Measurements from ENCODE around the gene CTBS.

DNA sequence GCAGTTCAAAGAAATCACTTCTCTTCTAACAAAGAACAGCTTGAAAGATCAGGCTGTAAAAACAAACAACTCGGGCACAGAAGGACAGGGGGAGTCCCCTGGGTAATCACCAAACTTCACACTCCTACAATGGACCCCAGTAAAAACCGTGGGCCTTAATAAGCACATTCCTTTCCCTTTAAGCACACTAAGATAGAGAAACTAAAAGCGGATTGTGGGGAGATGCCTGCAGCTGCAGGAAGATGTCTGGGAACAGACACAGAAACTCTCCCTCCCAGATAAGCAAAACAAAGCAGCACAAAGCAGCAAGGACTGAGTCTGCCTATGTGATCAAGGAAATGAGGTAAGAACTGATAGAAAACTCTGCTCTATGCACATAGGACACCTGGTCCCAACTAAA lies 37.6 kb upstream of the CTBS start:
- no peak for TF ChIP-seq SIN3A (IDR thresholded peaks at IDR 0.05; ENCODE audit: borderline replicate concordance, insufficient read depth, low read length)
- no peak for TF ChIP-seq TAF1 (IDR thresholded peaks at IDR 0.05; ENCODE audit: borderline replicate concordance, insufficient read depth, low read length)
- TF ChIP-seq POLR2AphosphoS5 (IDR thresholded peaks at IDR 0.05; ENCODE audit: low read depth, low read length): no peak
- TF ChIP-seq, protein P1, sequence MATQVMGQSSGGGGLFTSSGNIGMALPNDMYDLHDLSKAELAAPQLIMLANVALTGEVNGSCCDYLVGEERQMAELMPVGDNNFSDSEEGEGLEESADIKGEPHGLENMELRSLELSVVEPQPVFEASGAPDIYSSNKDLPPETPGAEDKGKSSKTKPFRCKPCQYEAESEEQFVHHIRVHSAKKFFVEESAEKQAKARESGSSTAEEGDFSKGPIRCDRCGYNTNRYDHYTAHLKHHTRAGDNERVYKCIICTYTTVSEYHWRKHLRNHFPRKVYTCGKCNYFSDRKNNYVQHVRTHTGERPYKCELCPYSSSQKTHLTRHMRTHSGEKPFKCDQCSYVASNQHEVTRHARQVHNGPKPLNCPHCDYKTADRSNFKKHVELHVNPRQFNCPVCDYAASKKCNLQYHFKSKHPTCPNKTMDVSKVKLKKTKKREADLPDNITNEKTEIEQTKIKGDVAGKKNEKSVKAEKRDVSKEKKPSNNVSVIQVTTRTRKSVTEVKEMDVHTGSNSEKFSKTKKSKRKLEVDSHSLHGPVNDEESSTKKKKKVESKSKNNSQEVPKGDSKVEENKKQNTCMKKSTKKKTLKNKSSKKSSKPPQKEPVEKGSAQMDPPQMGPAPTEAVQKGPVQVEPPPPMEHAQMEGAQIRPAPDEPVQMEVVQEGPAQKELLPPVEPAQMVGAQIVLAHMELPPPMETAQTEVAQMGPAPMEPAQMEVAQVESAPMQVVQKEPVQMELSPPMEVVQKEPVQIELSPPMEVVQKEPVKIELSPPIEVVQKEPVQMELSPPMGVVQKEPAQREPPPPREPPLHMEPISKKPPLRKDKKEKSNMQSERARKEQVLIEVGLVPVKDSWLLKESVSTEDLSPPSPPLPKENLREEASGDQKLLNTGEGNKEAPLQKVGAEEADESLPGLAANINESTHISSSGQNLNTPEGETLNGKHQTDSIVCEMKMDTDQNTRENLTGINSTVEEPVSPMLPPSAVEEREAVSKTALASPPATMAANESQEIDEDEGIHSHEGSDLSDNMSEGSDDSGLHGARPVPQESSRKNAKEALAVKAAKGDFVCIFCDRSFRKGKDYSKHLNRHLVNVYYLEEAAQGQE (IDR thresholded peaks at IDR 0.05; ENCODE audit: insufficient read depth in 1 of 2, low read depth in 2 of 2, low read length in 2 of 2): no peak

All from PFSK-1 (cell line).